Panc1 (cell line): ENCODE measurements around the gene HOXC4.

Experiments
- CTCF ChIP-seq: fragments of 450-650 bp; IDR thresholded peaks from 2 replicates; pipeline ENCODE4 v1.5.1; 2017; ENCODE audit warnings: mild to moderate bottlenecking
- REST ChIP-seq, 2 experiments: IDR thresholded peaks; 2 replicates each; pipeline ENCODE4 v1.6.1; 2011 to 2012; ENCODE audit warnings: low read depth in 2 of 2, control low read depth in 1 of 2, low read length in 1 of 2, mild to moderate bottlenecking in 1 of 2, moderate library complexity in 1 of 2; ENCODE audit not compliant: insufficient read depth in 1 of 2
- TCF7L2 ChIP-seq: IDR thresholded peaks from 2 replicates; pipeline ENCODE4 v1.6.1; 2011; ENCODE audit warnings: mild to moderate bottlenecking, low read depth, low read length, inconsistent platforms

DNA sequence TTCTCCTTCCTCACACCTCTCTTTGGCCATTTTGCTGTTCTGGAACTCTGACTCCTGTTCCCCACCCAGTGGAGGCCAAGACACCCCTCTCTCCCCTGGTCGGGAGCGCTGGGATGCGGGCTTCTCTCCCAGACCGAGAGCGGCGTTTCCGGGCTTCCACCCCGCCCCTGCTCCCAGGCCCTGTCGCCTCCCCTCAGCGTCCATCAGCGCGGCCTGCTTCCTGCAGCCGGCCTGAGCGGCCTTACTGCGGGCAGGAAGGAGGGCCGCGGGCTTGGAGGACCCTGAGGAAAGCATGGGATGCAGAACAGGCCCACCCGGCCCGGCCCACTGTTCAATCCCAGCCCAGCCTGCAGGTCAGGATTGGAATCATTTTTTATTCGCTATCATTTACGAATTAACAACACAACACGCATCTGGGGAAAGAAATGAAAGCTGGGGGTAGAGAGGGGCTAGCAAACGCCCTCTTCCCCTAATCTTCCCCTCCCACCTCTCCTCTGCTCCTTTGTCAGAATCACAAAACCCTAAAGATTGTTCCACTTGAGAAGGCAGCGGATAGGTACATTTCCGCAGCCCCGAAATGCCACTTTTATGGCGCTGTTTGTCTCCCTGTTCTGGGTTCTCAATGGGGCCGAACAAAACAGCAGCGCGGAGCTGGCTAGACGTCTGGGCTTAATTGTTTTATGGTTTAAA is 48.6 kb upstream of the HOXC4 start:
- TF ChIP-seq CTCF (no peak), TCF7L2 (no peak), REST (IDR thresholded peaks at IDR 0.05; ENCODE audit: insufficient read depth in 1 of 2, low read depth in 2 of 2, low read length in 1 of 2) (no peak)
